ENCODE results near the gene ARHGAP24. TPM values are rescaled to one million over a fixed set of nuclear protein-coding genes. Genes with fewer than 3 reads are reported as not detected.
"Not testable (repeated sequence)": the region's sequence is repeated elsewhere in the genome, so short reads cannot be mapped to it uniquely, and the experiment has no call there.

The ARHGAP24 gene
- total RNA-seq, 2 experiments from 2014 or later = not detected

- intact Hi-C loops (cut with DNase I, micrococcal nuclease) = no loop called here
- Mint-ChIP-seq H3K27ac (no peak overlapping the region), H3K4me3 (no peak overlapping the region), H3K27me3 (no peaks in the 10 kb centered on the region), H3K4me1 (no peaks in the 10 kb centered on the region), H3K36me3 (ENCODE audit: low read depth) (no peaks in the 10 kb centered on the region), H3K9me3 (ENCODE audit: low read depth) (no peaks in the 10 kb centered on the region)
- ChIA-PET POLR2A (no interaction called here), CTCF (no interaction called here)
- ATAC-seq (no peak), DNase-seq (no peak)
Measured at GRCh38 chr4:85642356-85643100, 167.6 kb downstream of the ARHGAP24 start.

- ATAC-seq = no peak
- Mint-ChIP-seq H3K27me3 (no peaks in the 10 kb centered on the region), H3K9me3 (ENCODE audit: low read depth) (no peaks in the 10 kb centered on the region), H3K4me1 (no peaks in the 10 kb centered on the region), H3K4me3 (no peak overlapping the region), H3K36me3 (ENCODE audit: low read depth) (no peaks in the 10 kb centered on the region), H3K27ac (no peak overlapping the region)
- no peak for DNase-seq
- ChIA-PET POLR2A (no interaction called here), CTCF (no interaction called here)
- intact Hi-C loops (cut with DNase I, micrococcal nuclease) = no loop called here
Measured at GRCh38 chr4:85644061-85644460, 169.1 kb downstream of the ARHGAP24 start.

GRCh38 chr4:85650908-85651307 lies 176.0 kb downstream of the ARHGAP24 start:
- H3K36me3 Mint-ChIP-seq (ENCODE audit: low read depth) = no peaks in the 10 kb centered on the region
- no peak overlapping the region for H3K4me3 Mint-ChIP-seq
- ChIA-PET CTCF (no interaction called here), POLR2A (no interaction called here)
- H3K27me3 Mint-ChIP-seq = no peaks in the 10 kb centered on the region
- no peaks in the 10 kb centered on the region for H3K9me3 Mint-ChIP-seq (ENCODE audit: low read depth)
- intact Hi-C loops (cut with DNase I, micrococcal nuclease) = no loop called here
- no peak overlapping the region for H3K27ac Mint-ChIP-seq
- DNase-seq (no peak), ATAC-seq (no peak)
- no peaks in the 10 kb centered on the region for H3K4me1 Mint-ChIP-seq

DNA sequence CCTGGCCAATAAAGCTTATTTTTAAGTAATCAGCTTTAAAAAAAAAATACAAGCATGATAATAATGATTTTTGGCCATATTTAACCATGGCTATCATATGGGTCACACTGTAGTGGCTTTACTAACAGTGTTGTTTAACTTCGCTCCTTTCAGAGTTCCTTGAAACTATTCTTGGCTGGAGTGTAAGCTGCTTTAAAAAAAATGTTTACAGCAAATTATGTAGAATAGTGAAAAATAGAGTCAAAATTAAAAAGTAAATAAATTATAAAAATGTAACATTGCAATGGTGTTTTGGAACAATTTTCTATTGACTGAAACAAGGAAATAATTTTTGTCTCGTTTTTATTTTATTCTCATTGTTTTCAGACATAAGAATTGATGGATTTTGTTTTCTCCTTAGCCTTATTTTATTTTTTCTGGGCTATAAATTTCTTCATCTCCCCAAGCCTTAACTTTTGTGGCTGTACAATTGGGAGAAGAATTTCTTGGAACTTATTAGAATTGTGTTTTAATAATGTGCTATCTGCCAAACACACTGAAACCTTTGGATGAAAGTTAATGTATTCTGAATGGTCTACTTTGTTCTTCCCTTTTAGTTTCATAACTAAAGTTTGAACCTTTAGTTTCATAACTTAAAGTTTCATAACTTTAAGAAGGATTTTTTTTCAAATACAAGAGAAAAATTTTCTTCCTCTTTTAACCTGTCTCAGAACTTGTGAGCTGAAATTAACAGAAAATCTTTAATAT lies 182.0 kb downstream of the ARHGAP24 start:
- Mint-ChIP-seq H3K9me3 (ENCODE audit: low read depth) (no peaks in the 10 kb centered on the region), H3K27me3 (no peaks in the 10 kb centered on the region), H3K4me1 (no peaks in the 10 kb centered on the region), H3K36me3 (ENCODE audit: low read depth) (no peaks in the 10 kb centered on the region), H3K27ac (no peak overlapping the region), H3K4me3 (no peak overlapping the region)
- ChIA-PET POLR2A (no interaction called here), CTCF (interaction anchor here (0.6 kb wide), 1 partner anchor 1261 kb away, joined by 3 read pairs; no protein-coding TSS in a partner anchor)
- no peak for ATAC-seq
- no peak for DNase-seq
- intact Hi-C loops (cut with DNase I, micrococcal nuclease) = no loop called here

GRCh38 chr4:85658766-85659439 lies 184.0 kb downstream of the ARHGAP24 start:
- ATAC-seq (no peak), DNase-seq (no peak)
- H3K27ac Mint-ChIP-seq = no peak overlapping the region
- no peaks in the 10 kb centered on the region for H3K27me3 Mint-ChIP-seq
- ChIA-PET POLR2A (no interaction called here), CTCF (no interaction called here)
- intact Hi-C loops (cut with DNase I, micrococcal nuclease) = no loop called here
- no peak overlapping the region for H3K4me3 Mint-ChIP-seq
- no peaks in the 10 kb centered on the region for H3K4me1 Mint-ChIP-seq
- H3K36me3 Mint-ChIP-seq (ENCODE audit: low read depth) = no peaks in the 10 kb centered on the region
- no peaks in the 10 kb centered on the region for H3K9me3 Mint-ChIP-seq (ENCODE audit: low read depth)

DNA sequence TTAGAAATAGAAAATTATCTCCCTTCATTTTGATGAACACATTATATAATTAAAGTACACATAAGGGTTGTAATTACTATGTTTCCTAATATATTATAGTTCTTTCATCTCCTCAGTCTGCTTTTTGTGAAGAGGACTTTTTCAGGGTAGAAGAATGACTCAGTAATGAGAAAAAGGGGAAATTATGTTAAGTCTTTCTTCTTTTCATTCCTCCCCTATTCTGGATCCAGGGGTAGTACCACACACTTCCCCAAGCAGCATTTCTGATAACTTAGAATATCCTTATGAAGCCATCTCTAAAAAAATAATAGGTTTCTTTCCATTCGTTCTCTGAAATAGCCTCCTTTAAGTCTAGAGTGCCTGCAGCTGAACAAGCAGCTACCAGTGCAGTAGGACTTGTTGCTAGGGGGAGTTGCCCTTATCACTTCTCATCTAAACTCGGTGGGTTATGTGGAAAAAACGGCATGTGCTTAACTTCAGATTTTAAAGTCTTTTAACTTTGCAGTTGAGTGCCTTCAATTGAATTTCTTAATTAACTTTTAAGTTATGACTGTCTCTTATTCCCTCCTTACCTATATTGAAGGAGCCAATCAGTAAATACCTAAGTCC lies 184.8 kb downstream of the ARHGAP24 start:
- ATAC-seq (no peak), DNase-seq (no peak)
- CTCF ChIA-PET = interaction anchor here (0.9 kb wide), 1 partner anchor 12 kb away, joined by 3 read pairs; no protein-coding TSS in a partner anchor
- Mint-ChIP-seq H3K4me3 (no peak overlapping the region), H3K27me3 (no peaks in the 10 kb centered on the region), H3K27ac (no peak overlapping the region), H3K4me1 (no peaks in the 10 kb centered on the region), H3K36me3 (ENCODE audit: low read depth) (no peaks in the 10 kb centered on the region), H3K9me3 (ENCODE audit: low read depth) (no peaks in the 10 kb centered on the region)
- intact Hi-C loops (cut with DNase I, micrococcal nuclease) = no loop called here
- POLR2A ChIA-PET = no interaction called here

GRCh38 chr4:85666625-85667024 lies 191.7 kb downstream of the ARHGAP24 start:
- ATAC-seq; intact Hi-C loops (cut with DNase I, micrococcal nuclease); H3K36me3 Mint-ChIP-seq (ENCODE audit: low read depth); H3K27ac Mint-ChIP-seq; CTCF ChIA-PET; DNase-seq; H3K27me3 Mint-ChIP-seq; H3K9me3 Mint-ChIP-seq (ENCODE audit: low read depth); H3K4me1 Mint-ChIP-seq; H3K4me3 Mint-ChIP-seq; POLR2A ChIA-PET: not testable (repeated sequence)

GRCh38 chr4:85669204-85669603 lies 194.3 kb downstream of the ARHGAP24 start:
- CTCF ChIA-PET = interaction anchor here (0.6 kb wide), 1 partner anchor 730 kb away, joined by 3 read pairs; no protein-coding TSS in a partner anchor

GRCh38 chr4:85669992-85670548 lies 195.1 kb downstream of the ARHGAP24 start:
- Mint-ChIP-seq H3K4me1 (no peaks in the 10 kb centered on the region), H3K9me3 (ENCODE audit: low read depth) (peaks cover 7% of the 10 kb centered on the region), H3K27ac (no peak overlapping the region), H3K27me3 (no peaks in the 10 kb centered on the region), H3K36me3 (ENCODE audit: low read depth) (no peaks in the 10 kb centered on the region), H3K4me3 (no peak overlapping the region)
- ATAC-seq (no peak), DNase-seq (no peak)
- ChIA-PET POLR2A (no interaction called here), CTCF (no interaction called here)
- intact Hi-C loops (cut with DNase I, micrococcal nuclease) = no loop called here

More at GRCh38 chr4:85669204-85669603, 194.3 kb downstream of the ARHGAP24 start:
- Mint-ChIP-seq H3K27me3 (no peaks in the 10 kb centered on the region), H3K27ac (no peak overlapping the region), H3K4me3 (no peak overlapping the region), H3K36me3 (ENCODE audit: low read depth) (no peaks in the 10 kb centered on the region), H3K9me3 (ENCODE audit: low read depth) (peaks cover 7% of the 10 kb centered on the region), H3K4me1 (no peaks in the 10 kb centered on the region)
- POLR2A ChIA-PET = no interaction called here
- DNase-seq (no peak), ATAC-seq (no peak)
- intact Hi-C loops (cut with DNase I, micrococcal nuclease) = no loop called here

DNA sequence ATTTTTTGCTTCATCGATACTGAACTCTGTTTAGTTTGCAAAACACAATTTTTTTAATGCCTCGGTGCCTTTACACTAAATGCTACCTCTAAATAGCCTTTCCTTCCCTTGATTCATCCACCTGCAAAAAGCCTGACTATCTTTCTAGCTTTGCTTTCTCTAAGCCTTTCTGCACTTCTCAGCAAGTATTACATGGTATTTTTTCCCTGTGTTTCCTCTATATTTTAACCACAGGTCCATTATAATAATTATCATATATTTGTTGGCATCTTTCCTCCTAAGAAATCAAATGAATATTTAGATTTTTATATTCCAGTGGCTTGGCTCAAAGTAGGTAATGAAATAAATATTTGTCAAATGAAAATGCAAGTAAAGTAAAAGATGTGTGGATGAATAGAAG lies 196.2 kb downstream of the ARHGAP24 start:
- Mint-ChIP-seq H3K4me1 (no peaks in the 10 kb centered on the region), H3K27me3 (no peaks in the 10 kb centered on the region), H3K27ac (no peak overlapping the region), H3K36me3 (ENCODE audit: low read depth) (no peaks in the 10 kb centered on the region), H3K9me3 (ENCODE audit: low read depth) (peaks cover 4% of the 10 kb centered on the region), H3K4me3 (no peak overlapping the region)
- POLR2A ChIA-PET = no interaction called here
- CTCF ChIA-PET = no interaction called here
- ATAC-seq (no peak), DNase-seq (no peak)
- intact Hi-C loops (cut with DNase I, micrococcal nuclease) = no loop called here

DNA sequence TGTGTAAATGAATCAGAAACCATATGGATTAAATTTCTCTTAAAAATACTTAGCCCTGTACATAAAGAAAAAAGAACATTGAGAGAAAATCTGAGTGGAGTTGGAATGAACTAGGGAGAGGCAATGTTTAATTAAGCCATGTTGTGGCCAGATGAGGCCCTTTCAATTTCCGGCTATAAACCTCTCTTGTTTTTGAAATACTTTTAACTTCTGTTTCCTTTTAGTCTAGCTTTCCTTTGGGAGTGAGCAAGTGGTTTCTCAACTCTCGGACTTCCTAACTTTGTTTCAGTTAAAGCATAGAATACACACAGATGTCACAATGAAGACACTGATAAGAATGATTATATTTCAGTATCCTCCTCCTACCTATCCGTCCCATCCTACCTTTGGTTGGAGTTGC lies 197.2 kb downstream of the ARHGAP24 start:
- peaks cover 3% of the 10 kb centered on the region for H3K9me3 Mint-ChIP-seq (ENCODE audit: low read depth)
- H3K36me3 Mint-ChIP-seq (ENCODE audit: low read depth) = no peaks in the 10 kb centered on the region
- H3K4me3 Mint-ChIP-seq = no peak overlapping the region
- intact Hi-C loops (cut with DNase I, micrococcal nuclease) = no loop called here
- ChIA-PET POLR2A (no interaction called here), CTCF (no interaction called here)
- H3K27ac Mint-ChIP-seq = no peak overlapping the region
- H3K27me3 Mint-ChIP-seq = no peaks in the 10 kb centered on the region
- no peaks in the 10 kb centered on the region for H3K4me1 Mint-ChIP-seq
- no peak for ATAC-seq
- DNase-seq = no peak

Data from activated CD4-positive, alpha-beta T cell treated with anti-CD3 and anti-CD28 coated beads for 36 hours (primary cell).